HG03103 (cell line): ENCODE data around the gene ERLIN1.
"Not testable (repeated sequence)": the region's sequence is repeated elsewhere in the genome, so short reads cannot be mapped to it uniquely, and the experiment has no call there.

ENCODE experiments used
- ATAC-seq: cut with Tn5 transposase; IDR thresholded peaks from one replicate; pipeline ENCODE4 v1.9.1; 2021; ENCODE audit warnings: low read depth; ENCODE audit not compliant: unreplicated experiment

Gene ERLIN1

DNA sequence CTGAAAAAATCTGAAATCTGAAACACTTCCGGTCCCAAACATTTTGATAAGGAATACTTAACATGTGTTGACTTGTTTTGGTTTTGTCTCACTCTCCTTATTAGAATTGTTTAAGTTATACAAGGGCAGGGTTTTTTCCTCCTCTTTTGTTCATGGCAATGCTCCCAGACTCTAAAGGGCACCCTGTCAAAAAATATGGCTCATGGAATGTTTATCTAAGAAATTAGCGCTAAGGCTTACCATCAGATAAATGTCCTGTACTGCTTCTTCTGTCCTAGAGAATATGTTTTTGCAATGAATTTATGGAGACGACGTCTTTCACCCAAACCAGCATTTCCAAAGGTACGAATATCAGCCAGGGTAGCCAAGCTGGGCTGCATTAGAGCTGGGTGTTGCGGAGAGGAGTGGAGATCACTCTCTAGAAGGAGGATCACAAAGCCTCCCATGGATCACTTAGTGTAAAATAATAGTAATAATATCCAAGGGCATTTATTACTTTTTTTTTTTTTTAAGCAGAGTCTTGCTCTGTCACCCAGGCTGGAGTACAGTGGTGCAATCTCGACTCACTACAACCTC, 46.8 kb downstream of the ERLIN1 start:
- no peak for ATAC-seq

DNA sequence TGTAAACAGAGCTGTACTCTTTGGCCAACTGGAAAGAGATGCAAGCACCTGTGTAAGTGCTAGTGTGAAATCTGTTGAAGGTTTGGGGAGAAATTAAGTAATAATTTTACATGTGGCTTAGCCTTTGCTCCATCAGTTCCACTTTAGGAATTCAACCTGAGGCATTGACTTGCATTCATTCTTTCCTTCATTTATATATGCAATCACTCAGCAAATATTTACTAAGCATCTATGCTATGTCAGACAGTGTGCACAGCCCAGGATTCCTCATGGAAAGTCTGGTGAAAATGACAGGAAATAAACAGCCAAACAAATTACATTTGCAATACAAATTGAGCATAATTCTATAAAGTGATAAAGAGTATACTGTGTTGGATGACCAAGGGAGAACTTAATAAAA, 50.3 kb downstream of the ERLIN1 start:
- no peak for ATAC-seq

DNA sequence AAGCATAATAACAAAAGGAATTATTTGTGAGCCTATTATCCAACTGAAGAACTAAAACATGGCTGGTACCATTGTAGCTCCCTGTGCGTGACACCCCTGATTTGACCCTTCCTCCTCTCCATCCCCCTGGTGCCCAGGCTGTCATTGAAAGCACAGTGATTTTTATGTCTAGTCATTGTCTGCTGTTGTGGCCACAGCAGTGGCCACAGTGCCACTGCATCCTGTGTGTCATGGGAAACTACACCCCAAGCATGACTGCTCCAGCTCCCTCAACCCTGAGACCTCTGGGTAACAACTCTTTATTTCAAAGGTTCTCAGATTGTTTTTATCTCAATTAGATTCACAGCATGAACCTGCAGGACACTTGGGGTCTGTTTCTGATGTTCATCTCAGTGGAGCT, 52.0 kb downstream of the ERLIN1 start:
- no peak for ATAC-seq

DNA sequence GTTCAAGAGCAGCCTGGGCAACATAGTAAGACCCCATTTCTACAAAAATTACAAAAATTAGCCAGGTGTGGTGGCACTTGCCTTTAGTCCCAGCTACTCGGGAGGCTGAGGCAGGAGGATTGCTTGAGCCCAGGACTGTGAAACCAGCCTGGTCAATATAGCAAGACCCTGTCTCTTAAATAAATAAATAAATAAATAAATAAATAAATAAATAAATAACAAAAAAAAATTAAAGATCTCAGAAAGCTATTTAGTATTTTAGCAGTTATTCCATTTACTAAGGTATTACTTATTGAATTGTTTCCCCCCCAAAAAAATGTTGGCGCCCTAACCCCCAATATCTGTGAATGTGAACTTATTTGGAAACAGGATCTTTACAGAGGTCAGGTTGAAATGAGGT, 53.4 kb downstream of the ERLIN1 start:
- no peak for ATAC-seq

DNA sequence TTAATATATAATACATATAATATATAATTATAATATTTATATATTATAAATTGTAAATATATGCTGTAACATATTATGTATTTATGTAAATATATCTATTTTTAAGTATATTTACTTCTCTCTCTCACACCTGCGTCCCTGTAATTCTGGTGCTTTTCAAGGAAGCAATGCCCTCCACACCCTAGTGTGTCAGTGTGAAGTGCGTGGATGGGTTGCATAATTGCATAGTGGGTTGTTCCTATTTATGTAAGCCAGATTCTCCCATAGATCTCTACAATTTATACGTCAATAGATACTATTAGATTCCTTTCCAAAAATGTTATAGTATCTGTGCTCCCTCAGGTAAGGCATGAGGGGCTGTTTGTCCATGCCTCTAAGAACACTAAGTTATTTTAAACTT, 54.3 kb downstream of the ERLIN1 start:
- ATAC-seq, result no peak

DNA sequence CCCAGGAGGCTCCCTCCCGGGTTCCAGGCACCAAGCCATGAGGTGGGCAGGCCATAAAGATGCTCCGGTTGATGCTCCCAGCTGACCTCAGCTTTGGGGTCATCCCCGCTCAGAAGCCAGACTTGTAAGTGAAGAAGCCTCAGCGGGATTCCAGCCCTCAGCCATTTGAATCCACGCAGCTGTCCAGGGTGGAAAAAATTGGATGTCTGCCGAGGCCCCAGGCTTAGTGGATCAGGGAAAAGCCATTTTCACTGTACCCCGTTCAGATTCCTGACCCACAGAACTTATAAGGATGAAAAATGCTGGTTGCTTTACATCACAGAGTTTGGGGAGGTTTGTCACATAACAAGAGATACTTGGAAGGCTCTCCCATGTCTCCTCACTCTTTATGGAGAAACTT, 55.0 kb downstream of the ERLIN1 start:
- ATAC-seq, result no peak

DNA sequence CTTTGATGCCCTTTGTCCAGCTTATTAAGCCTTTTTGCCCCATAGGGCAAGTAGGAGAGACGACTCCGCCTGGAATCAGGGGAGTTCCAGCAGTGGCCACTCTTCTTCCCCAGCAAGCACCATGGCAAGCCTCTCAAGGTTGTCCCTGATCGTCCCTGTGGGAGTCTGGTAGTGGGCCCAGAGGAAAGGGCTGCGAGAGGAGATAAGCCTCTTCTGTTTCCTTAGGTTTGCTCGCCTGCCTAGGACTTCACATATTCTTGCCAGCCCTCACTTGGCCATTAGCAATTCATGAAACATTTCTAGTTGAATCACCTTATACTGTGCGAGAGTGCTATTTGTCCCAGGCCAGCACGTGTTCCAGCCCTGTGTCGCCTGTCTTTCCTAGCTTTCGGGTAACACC, 56.4 kb downstream of the ERLIN1 start:
- ATAC-seq, result no peak

DNA sequence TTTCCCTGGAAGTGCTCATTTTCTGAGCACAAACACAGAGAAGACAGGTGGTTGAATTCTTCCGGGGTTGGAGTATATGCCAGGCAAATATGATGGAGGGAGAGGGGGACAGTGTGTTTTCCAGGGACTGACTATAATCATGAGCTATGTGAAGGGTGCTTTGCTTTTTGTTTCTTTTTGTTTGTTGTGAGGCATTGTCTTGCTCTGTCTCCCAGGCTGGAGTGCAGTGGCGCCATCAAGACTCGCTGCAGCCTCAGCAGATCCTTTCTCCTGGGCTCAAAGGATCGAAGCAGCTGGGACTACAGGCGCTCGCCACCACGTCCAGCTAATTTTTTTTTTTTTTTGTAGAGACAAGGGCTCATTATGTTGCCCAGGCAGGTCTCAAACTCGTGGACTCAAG, 56.9 kb downstream of the ERLIN1 start:
- ATAC-seq, result no peak

DNA sequence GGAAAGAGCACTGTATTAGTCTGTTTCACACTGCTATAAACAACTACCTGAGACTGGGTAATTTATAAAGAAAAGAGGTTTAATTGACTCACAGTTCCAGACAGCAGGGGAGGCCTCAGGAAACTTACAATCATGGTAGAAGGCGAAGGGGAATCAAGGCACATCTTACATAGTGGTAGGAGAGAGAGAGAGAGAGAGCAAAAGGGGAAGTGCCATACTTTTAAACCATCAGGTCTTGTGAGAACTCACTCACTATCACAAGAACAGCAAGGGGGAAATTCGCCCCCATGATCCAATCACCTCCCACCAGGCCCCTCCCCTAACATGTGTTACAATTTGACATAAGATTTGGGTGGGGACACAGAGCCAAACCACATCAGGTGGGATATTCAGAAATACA, 60.5 kb downstream of the ERLIN1 start:
- not testable (repeated sequence) for ATAC-seq

DNA sequence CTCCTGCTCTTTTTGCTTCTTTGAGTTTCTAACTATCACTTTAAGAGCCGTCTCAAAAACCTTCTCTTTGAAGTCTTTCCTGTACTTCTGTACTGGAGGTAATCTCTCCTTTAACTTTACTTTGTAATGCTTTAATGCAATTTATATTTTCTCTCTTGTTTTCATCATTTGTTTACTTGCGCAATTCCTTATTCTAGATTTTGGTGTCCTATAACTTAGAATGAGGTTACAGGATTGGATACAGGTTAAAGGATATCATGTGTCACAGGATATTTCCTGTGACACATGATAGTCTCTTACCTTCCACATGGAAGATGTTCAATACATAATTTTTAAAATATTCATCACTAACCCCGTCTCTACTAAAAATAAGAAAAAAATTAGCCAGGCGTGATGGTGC, 61.7 kb downstream of the ERLIN1 start:
- ATAC-seq, result no peak

DNA sequence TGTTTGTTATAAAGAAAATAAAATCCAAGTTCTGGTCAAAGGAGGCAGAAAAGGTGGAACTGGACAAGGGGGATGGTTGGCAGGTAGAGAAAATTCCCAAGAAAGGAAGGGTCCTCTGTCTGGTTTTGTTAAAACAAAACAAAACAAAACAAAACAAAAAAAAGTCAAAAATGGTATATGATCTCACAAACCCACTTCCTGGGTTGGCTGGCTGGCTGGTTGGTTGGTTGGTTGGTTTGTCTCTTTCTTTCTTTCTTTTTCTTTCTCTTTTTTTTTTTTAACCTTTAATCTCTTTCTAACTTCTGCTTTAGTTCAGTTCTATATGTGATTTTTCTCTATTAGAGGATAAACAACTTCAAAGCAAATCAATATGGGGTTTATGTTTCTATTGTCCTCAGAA, 63.0 kb downstream of the ERLIN1 start:
- no peak for ATAC-seq

DNA sequence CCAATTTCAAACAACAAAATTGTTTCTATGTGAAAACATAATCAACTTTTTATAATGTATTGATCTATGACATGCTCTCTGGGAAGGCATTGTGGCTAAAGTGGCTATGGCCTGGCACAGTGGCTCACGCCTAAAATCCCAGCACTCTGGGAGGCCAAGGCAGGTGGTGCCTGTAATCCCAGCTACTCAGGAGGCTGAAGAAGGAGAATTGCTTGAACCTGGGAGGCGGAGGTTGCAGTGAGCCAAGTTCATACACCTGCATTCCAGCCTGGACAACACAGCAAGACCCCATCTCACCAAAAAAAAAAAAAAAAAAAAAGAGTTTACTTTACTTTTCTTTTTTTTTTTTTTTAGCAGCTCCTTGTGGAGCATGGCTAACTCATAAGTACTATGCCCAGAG, 65.3 kb downstream of the ERLIN1 start:
- ATAC-seq, result no peak

DNA sequence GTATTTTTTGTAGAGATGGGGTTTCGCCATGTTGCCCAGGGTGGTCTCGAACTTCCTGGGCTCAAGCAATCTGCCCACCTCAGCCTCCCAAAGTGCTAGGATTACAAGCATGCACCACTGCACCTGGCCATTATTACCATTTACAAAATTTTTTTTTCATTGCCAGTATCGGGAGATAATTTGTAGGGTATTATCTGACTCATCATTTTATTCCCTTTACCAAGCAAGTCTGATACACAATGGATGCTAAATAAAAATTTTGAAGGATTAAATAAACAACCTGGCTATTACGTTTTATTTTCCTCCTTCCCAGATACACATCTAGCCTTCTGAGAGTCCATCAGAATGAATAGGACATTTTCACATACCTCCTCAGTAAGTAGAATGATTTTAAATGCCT, 66.1 kb downstream of the ERLIN1 start:
- ATAC-seq, result no peak

DNA sequence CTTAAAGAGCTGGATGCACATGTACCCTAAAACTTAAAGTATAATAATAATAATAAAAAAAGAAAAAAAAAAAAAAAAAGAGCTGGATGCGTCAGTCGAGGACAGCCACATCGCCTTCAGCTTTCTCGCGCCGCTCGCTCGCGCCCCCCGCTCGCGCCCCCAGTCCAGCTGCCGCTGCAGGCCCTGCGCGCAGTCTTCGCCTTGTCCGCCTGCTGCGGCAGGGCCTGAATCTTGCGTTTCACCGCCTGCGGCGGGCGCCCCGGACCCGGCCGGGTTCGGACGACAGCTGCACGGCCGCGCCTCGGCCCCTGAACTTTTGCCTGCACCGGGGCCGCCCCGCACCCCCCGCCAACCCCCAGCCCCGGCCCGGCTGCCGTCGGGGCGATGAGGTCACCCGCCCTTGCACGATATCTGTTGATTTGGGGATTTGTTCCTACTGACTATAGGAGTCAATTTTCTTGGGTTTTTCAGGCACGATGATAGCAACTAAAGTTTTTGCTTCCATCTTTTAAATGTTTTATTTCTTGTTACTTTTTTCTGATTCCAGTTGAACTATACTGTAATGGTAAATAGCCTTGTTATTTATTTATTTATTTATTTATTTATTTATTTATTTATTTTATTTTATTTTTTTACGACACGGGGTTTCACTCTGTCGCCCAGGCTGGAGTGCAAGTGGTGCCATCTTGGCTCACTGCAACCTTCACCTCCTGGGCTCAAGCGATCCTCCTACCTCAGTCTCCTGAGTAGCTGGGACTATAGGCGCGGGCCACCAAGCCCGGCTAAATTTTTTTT, 70.7 kb downstream of the ERLIN1 start:
- ATAC-seq, result no peak

DNA sequence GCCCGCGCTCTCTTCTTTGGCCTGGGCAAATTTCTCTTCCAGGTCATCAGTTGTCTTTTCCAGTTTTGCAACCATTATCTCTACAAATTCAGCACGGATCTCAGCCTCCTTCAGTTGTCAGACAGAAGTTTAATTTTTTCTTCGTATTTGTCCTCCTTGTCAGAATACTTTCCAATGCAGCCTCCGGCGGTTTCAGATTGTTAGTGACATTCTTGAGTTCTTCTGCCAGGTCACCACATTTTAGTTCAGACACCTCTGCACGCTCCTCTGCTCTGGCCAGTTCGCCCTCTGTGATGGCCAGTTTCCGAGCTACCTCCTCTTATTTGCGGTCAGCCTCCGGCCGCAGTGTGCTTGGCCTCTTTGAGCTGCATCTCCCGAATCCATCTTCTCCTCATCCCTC, 71.4 kb downstream of the ERLIN1 start:
- ATAC-seq, result no peak

DNA sequence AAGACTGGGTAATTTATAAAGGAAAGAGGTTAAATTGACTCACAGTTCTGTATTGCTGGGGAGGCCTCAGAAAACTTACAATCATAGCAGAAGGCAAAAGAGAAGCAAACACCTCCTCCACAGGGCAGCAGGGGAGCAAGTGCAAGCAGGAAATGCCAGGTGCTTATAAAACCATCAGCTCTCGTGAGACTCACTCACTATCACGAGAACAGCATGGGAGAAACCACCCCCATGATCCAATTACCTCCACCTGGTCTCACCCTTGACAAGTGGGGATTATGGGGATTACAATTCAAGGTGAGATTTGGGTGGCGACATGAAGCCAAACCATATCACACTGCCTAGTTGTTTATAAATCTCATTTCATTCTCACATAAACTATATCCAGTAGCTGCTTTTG, 76.2 kb downstream of the ERLIN1 start:
- ATAC-seq, result no peak

DNA sequence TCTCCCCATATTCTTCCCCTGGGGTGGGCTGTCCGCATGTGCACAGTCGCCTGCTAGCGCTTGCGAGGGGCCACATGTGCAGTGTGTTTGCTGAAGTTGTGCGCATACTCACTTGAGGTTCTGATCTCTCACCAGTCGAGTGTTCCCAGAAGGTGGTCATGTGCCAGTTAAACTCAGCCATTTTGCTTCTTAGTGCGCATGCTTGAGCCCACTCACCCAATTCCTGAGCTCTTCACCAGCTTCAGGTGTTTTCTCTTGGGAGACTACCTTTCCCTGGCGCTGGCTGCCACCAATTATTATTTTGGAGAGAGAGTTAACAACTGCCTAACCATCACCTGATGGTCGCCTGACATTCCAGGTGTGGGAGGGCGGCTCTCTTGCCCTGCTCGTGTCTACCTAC, 79.0 kb downstream of the ERLIN1 start:
- ATAC-seq, result no peak

DNA sequence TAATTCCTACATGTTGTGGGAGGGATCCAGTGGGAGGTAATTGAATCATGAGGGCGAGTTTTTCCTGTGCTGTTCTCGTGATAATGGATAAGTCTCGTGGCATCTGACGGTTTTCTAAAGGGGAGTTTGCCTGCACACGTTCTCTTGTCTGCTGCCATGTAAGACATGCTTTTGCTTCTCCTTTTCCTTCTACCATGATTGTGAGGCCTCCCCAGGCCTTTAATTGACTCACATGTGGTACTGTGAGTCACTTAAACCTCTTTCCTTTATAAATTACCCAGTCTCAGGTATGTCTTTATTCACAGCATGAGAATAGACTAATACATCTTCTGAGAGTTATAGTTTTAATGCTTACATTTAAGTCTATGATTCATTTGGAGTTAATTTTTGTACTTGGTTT, 81.5 kb downstream of the ERLIN1 start:
- no peak for ATAC-seq

DNA sequence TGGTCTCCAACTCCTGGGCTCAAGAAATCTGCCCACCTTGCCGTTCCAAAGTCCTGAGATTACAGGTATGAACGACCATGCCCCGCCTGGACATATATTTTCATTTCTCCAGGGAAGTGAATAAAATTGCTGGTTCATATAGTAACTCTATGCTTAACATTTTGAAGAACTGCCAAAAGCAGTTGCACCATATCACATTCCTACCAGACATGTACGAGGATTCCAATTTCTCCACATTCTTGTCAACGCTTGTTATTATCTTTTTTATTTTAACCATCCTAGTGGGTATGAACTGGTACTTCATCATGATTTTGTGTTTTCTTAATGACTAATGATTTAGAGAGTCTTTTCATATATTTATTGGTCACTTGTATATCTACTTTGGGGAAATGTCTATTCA, 82.2 kb downstream of the ERLIN1 start:
- no peak for ATAC-seq

DNA sequence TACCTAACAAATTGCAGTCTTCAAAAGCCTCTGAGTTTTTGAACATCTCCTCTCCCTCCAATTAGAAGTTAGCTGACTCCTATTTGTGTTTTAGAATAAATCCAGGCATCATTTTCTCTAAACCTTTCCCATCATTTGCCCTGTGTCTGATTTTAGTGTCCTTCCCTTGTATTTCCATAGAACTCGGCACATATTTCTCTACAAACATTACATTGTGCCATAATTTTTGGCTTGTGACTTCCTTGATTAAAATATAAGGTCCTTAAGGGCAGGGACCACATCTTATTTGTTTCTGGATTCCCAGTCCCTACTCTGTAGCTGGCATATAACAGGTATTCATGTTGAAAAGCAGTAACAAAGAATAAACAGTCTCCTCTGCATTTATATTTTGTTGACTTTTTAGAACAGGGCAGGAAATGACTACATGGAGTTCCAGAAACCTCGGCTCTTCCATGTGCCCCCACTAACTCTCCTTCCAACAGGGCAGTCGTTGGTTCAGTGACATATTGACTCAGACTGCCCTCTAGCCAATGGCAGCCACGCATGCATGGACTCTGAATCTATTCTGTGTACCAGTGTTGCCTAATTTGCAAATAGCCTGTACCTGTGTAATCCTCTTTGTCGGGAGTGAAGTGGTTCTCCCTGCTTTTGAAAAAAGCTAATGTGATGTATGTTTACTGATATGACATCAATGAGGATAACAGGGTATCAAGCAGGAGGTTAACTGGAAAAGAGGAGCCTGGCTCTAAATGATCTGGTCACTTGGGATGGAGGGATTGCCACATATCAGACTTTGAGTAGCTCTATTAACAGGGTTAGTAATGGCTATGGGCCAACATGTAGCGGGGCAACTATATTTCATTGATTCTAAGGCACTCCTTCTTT, 84.4 kb downstream of the ERLIN1 start:
- no peak for ATAC-seq

DNA sequence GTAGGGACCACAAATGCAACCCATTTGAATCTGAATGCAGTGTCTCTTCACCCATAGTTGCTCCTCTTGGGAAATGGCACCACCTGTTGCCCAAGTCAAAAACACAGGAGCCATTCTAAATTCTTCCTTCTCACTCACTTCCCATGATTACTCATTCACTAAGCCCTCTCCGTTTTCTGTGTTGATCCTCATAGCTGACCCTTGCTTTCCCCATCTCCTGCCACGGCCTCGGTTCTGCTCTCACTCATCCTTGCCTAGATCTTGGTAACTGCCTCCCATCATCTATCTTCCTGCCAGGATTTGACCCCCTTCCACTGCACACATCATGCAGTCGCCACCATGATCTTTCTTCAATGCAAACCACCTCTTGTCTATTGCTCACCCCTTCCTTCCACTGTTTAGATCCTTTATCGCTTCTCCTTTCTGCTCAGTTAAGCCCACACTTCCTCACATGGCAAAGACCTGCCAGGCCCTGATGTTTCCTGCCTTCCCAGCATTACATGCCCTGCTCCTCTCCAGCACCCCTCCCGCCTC, 85.1 kb downstream of the ERLIN1 start:
- no peak for ATAC-seq
